ENCODE results near the gene PMIS2. TPM values are rescaled to one million over a fixed set of nuclear protein-coding genes. Genes with fewer than 3 reads are reported as not detected.

Gene PMIS2
- total RNA-seq, 1 donor from 2014 or later: not detected

- TF ChIP-seq, protein P1, sequence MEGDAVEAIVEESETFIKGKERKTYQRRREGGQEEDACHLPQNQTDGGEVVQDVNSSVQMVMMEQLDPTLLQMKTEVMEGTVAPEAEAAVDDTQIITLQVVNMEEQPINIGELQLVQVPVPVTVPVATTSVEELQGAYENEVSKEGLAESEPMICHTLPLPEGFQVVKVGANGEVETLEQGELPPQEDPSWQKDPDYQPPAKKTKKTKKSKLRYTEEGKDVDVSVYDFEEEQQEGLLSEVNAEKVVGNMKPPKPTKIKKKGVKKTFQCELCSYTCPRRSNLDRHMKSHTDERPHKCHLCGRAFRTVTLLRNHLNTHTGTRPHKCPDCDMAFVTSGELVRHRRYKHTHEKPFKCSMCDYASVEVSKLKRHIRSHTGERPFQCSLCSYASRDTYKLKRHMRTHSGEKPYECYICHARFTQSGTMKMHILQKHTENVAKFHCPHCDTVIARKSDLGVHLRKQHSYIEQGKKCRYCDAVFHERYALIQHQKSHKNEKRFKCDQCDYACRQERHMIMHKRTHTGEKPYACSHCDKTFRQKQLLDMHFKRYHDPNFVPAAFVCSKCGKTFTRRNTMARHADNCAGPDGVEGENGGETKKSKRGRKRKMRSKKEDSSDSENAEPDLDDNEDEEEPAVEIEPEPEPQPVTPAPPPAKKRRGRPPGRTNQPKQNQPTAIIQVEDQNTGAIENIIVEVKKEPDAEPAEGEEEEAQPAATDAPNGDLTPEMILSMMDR (IDR thresholded peaks at IDR 0.05; ENCODE audit: unreplicated experiment): no peak
- H3K4me3 Mint-ChIP-seq (ENCODE audit: unreplicated experiment): no peak overlapping the region
These were observed 23.9 kb downstream of the PMIS2 start for GRCh38 chr19:35609851-35610353.

DNA sequence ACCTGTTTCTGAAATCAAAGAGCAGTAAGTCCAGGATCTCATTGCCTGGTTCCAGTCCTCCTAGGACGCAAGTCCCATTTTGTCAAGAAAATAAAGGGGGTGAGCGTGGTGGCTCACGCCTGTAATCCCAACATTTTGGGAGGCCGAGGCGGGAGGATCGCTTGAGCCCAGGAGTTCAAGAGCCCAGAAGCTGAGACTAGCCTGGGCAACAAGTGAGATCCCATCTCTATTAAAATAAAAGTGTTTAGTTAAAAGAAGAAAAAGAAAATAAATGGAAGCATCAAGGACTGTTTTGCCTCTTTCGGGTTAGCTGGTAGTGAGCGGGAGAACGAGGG lies 26.2 kb downstream of the PMIS2 start:
- no peak for DNase-seq (ENCODE audit: low spot score)
- H3K36me3 Mint-ChIP-seq (ENCODE audit: low read depth, unreplicated experiment): peaks cover 11% of the 10 kb centered on the region
- H3K27me3 Mint-ChIP-seq (ENCODE audit: unreplicated experiment): peaks cover 5% of the 10 kb centered on the region
- H3K9me3 Mint-ChIP-seq (ENCODE audit: unreplicated experiment): no peaks in the 10 kb centered on the region
- TF ChIP-seq, protein P1 (IDR thresholded peaks at IDR 0.05; ENCODE audit: unreplicated experiment): no peak
- peak overlapping the region; percentile 90 for H3K4me3 Mint-ChIP-seq (ENCODE audit: unreplicated experiment)
- no peak overlapping the region for H3K27ac Mint-ChIP-seq (ENCODE audit: unreplicated experiment)
- H3K4me1 Mint-ChIP-seq (ENCODE audit: unreplicated experiment): peaks cover 8% of the 10 kb centered on the region

More at GRCh38 chr19:35609851-35610353, 23.9 kb downstream of the PMIS2 start:
- Mint-ChIP-seq H3K9me3 (ENCODE audit: unreplicated experiment) (no peaks in the 10 kb centered on the region), H3K36me3 (ENCODE audit: low read depth, unreplicated experiment) (peaks cover 7% of the 10 kb centered on the region), H3K4me1 (ENCODE audit: unreplicated experiment) (peaks cover 8% of the 10 kb centered on the region), H3K27me3 (ENCODE audit: unreplicated experiment) (peaks cover 5% of the 10 kb centered on the region), H3K27ac (ENCODE audit: unreplicated experiment) (no peak overlapping the region)
- DNase-seq (ENCODE audit: low spot score): no peak

- Mint-ChIP-seq H3K4me3 (ENCODE audit: unreplicated experiment) (peak within 1 kb of the TSS; percentile 90), H3K36me3 (ENCODE audit: low read depth, unreplicated experiment) (peaks cover 8% of the 10 kb centered on the region), H3K9me3 (ENCODE audit: unreplicated experiment) (no peaks in the 10 kb centered on the region), H3K27ac (ENCODE audit: unreplicated experiment) (no peak within 1 kb of the TSS), H3K4me1 (ENCODE audit: unreplicated experiment) (peaks cover 8% of the 10 kb centered on the region), H3K27me3 (ENCODE audit: unreplicated experiment) (peaks cover 5% of the 10 kb centered on the region)
- TF ChIP-seq, protein P1 (IDR thresholded peaks at IDR 0.05; ENCODE audit: unreplicated experiment): no peak
- DNase-seq (ENCODE audit: low spot score): peak; percentile 98
These were observed 26.8 kb downstream of the PMIS2 start, which contains the start of gene HAUS5 for GRCh38 chr19:35612559-35613321. Gene HAUS5, plus strand, starts transcription at chr19:35612735. Its CDS starts 60 bp downstream, at chr19:35612795.

GRCh38 chr19:35613574-35613973 lies 27.6 kb downstream of the PMIS2 start:
- TF ChIP-seq, protein P1 (IDR thresholded peaks at IDR 0.05; ENCODE audit: unreplicated experiment): no peak
- H3K9me3 Mint-ChIP-seq (ENCODE audit: unreplicated experiment): no peaks in the 10 kb centered on the region
- H3K27ac Mint-ChIP-seq (ENCODE audit: unreplicated experiment): no peak overlapping the region
- H3K36me3 Mint-ChIP-seq (ENCODE audit: low read depth, unreplicated experiment): peaks cover 8% of the 10 kb centered on the region
- H3K4me3 Mint-ChIP-seq (ENCODE audit: unreplicated experiment): peak overlapping the region; percentile 90
- H3K27me3 Mint-ChIP-seq (ENCODE audit: unreplicated experiment): peaks cover 5% of the 10 kb centered on the region
- H3K4me1 Mint-ChIP-seq (ENCODE audit: unreplicated experiment): peaks cover 8% of the 10 kb centered on the region
- DNase-seq (ENCODE audit: low spot score): no peak

DNA sequence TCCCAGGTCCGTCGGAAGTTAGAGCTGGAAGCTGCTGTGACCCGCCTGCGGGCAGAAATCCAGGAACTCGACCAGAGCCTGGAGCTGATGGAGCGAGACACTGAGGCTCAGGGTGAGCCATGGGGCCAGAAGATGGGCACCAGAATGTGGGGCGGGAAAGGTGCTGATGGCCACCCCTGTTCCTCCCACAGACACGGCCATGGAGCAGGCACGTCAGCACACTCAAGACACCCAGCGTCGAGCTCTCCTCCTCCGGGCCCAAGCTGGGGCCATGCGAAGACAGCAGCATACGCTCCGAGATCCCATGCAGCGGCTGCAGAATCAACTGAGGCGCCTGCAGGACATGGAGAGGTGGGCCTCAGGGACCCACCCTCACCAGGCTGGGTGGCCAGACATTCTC lies 29.1 kb downstream of the PMIS2 start:
- no peaks in the 10 kb centered on the region for H3K9me3 Mint-ChIP-seq (ENCODE audit: unreplicated experiment)
- H3K27ac Mint-ChIP-seq (ENCODE audit: unreplicated experiment): no peak overlapping the region
- peaks cover 8% of the 10 kb centered on the region for H3K4me1 Mint-ChIP-seq (ENCODE audit: unreplicated experiment)
- TF ChIP-seq, protein P1 (IDR thresholded peaks at IDR 0.05; ENCODE audit: unreplicated experiment): no peak
- DNase-seq (ENCODE audit: low spot score): no peak
- H3K4me3 Mint-ChIP-seq (ENCODE audit: unreplicated experiment): peak overlapping the region; percentile 11
- peaks cover 5% of the 10 kb centered on the region for H3K27me3 Mint-ChIP-seq (ENCODE audit: unreplicated experiment)
- peaks cover 8% of the 10 kb centered on the region for H3K36me3 Mint-ChIP-seq (ENCODE audit: low read depth, unreplicated experiment)

Measured in endothelial cell (in vitro differentiated cells).